Smooth muscle cell (in vitro differentiated cells): ENCODE results near the gene KPRP. TPM values are rescaled to one million over a fixed set of nuclear protein-coding genes. Genes with fewer than 3 reads are reported as not detected.

Experiments
- DNase-seq: peaks from one replicate; lab custom pipeline; 2025; ENCODE audit not compliant: unreplicated experiment; lab: John Stamatoyannopoulos, UW
- H2AFZ ChIP-seq: fragments of 200-600 bp; sonication (generic); 2 replicates; pipeline ENCODE4 v1.6.0; 2016; ENCODE audit warnings: antibody characterized with exemption, low read depth, mild to moderate bottlenecking
- H3F3A ChIP-seq: fragments of 200-600 bp; sonication (generic); 2 replicates; pipeline ENCODE4 v1.6.0; 2017; ENCODE audit warnings: antibody characterized with exemption, low read depth
- H3K27ac ChIP-seq: fragments of 200-600 bp; sonication (generic); 2 replicates; pipeline ENCODE4 v1.5.1; 2016; ENCODE audit warnings: low read depth, mild to moderate bottlenecking
- H3K27me3 ChIP-seq: fragments of 200-600 bp; sonication (generic); 2 replicates; pipeline ENCODE4 v1.6.1; 2016; ENCODE audit warnings: low read depth, mild to moderate bottlenecking
- H3K36me3 ChIP-seq: fragments of 200-600 bp; sonication (generic); 2 replicates; pipeline ENCODE4 v1.5.1; 2016; ENCODE audit warnings: low read depth
- H3K4me1 ChIP-seq: fragments of 200-600 bp; sonication (generic); 2 replicates; pipeline ENCODE4 v1.5.1; 2016; ENCODE audit warnings: low read depth
- H3K4me2 ChIP-seq: fragments of 200-600 bp; sonication (generic); 2 replicates; pipeline ENCODE4 v1.6.0; 2016; ENCODE audit warnings: mild to moderate bottlenecking
- H3K4me3 ChIP-seq: fragments of 200-600 bp; sonication (generic); 2 replicates; pipeline ENCODE4 v1.5.1; 2016; ENCODE audit warnings: mild to moderate bottlenecking
- H3K79me2 ChIP-seq: fragments of 200-600 bp; sonication (generic); 2 replicates; pipeline ENCODE4 v1.6.0; 2016; ENCODE audit warnings: low read depth, mild to moderate bottlenecking
- H3K9ac ChIP-seq: fragments of 200-600 bp; sonication (generic); 2 replicates; pipeline ENCODE4 v1.6.0; 2016; ENCODE audit warnings: low read depth
- H3K9me3 ChIP-seq: fragments of 200-600 bp; sonication (generic); replicated peaks from 2 replicates; pipeline ENCODE4 v1.5.1; 2016; ENCODE audit warnings: low read depth
- H4K20me1 ChIP-seq: fragments of 200-600 bp; sonication (generic); 2 replicates; pipeline ENCODE4 v1.6.0; 2016; ENCODE audit warnings: low read depth
- CTCF ChIP-seq: fragments of 200-600 bp; sonication (generic); IDR thresholded peaks from 2 replicates; pipeline ENCODE4 v1.5.1; 2017; ENCODE audit warnings: borderline replicate concordance, mild to moderate bottlenecking, antibody characterized with exemption; ENCODE audit not compliant: insufficient read depth, poor library complexity, severe bottlenecking
- WGBS: methylation state at CpG from one replicate; pipeline ENCODE4 v1.1.7; 2016; ENCODE audit warnings: low lambda C conversion rate; 5-methylcytosine and 5-hydroxymethylcytosine counted together
- polyA plus RNA-seq: library from polyadenylated mRNA; unstranded; fragments of >200 nt; fragmentation: Nextera tagmentation; extraction: Ambion mirVana; gene quantifications from 2 replicates; pipeline ENCODE4 v1.2.1, GENCODE V29; 2016
- total RNA-seq: library from RNA; depleted of rRNA; stranded (reverse); fragments of >200 nt; gene quantifications from 2 replicates; pipeline ENCODE4 v1.2.3, GENCODE V29; 2014

KPRP gene
- total and polyA plus RNA-seq, 2 experiments from 2014 or later, result not detected

- H3K79me2 ChIP-seq, result no peaks in the 10 kb centered on the region
- H3K36me3 ChIP-seq, result no peaks in the 10 kb centered on the region
- H4K20me1 ChIP-seq, result no peaks in the 10 kb centered on the region
- no peak overlapping the region for H2AFZ ChIP-seq
- H3K4me1 ChIP-seq, result no peaks in the 10 kb centered on the region
- no peaks in the 10 kb centered on the region for H3K27me3 ChIP-seq
- WGBS, result 51% methylated on average over 2 of the region's 2 CpGs
- no peak overlapping the region for H3K4me3 ChIP-seq
- TF ChIP-seq CTCF, result no peak
- H3K27ac ChIP-seq, result no peak overlapping the region
- no peak overlapping the region for H3K9ac ChIP-seq
- H3K4me2 ChIP-seq, result no peak overlapping the region
- peaks cover 3% of the 10 kb centered on the region for H3K9me3 ChIP-seq
- DNase-seq, result no peak
- no peaks in the 10 kb centered on the region for H3F3A ChIP-seq
These were observed 25.3 kb downstream of the KPRP start for GRCh38 chr1:152783095-152783494.

GRCh38 chr1:152786077-152786476 lies 28.3 kb downstream of the KPRP start, which contains the start of gene LCE1E:
Gene LCE1E, plus strand, starts transcription at chr1:152786257. Its CDS starts 1,043 bp downstream, at chr1:152787300.
- H3K4me3 ChIP-seq, result no peak within 1 kb of the TSS
- TF ChIP-seq CTCF, result no peak
- no peak for DNase-seq
- H3K36me3 ChIP-seq, result no peaks in the 10 kb centered on the region
- H3K79me2 ChIP-seq, result no peaks in the 10 kb centered on the region
- H3K27ac ChIP-seq, result no peak within 1 kb of the TSS
- no peaks in the 10 kb centered on the region for H3F3A ChIP-seq
- H4K20me1 ChIP-seq, result no peaks in the 10 kb centered on the region
- H3K4me1 ChIP-seq, result no peaks in the 10 kb centered on the region
- WGBS, result 44% methylated on average over 2 of the region's 2 CpGs
- H3K27me3 ChIP-seq, result no peaks in the 10 kb centered on the region
- peaks cover 10% of the 10 kb centered on the region for H3K9me3 ChIP-seq
- H3K4me2 ChIP-seq, result no peak within 1 kb of the TSS
- no peak within 1 kb of the TSS for H3K9ac ChIP-seq
- H2AFZ ChIP-seq, result no peak within 1 kb of the TSS

- TF ChIP-seq CTCF, result no peak
- no peaks in the 10 kb centered on the region for H3K27me3 ChIP-seq
- no peaks in the 10 kb centered on the region for H3K79me2 ChIP-seq
- no peak overlapping the region for H3K4me2 ChIP-seq
- no peaks in the 10 kb centered on the region for H4K20me1 ChIP-seq
- H3K9me3 ChIP-seq, result peaks cover 3% of the 10 kb centered on the region
- H3K4me1 ChIP-seq, result no peaks in the 10 kb centered on the region
- 57% methylated on average over 4 of the region's 4 CpGs for WGBS
- no peaks in the 10 kb centered on the region for H3F3A ChIP-seq
- no peaks in the 10 kb centered on the region for H3K36me3 ChIP-seq
- no peak overlapping the region for H3K9ac ChIP-seq
- DNase-seq, result no peak
- no peak overlapping the region for H3K27ac ChIP-seq
- H3K4me3 ChIP-seq, result no peak overlapping the region
- H2AFZ ChIP-seq, result no peak overlapping the region
These were observed 37.9 kb downstream of the KPRP start for GRCh38 chr1:152795686-152796085.

- no peak within 1 kb of the TSS for H2AFZ ChIP-seq
- no peak within 1 kb of the TSS for H3K9ac ChIP-seq
- H3K4me2 ChIP-seq, result no peak within 1 kb of the TSS
- no peaks in the 10 kb centered on the region for H4K20me1 ChIP-seq
- H3K79me2 ChIP-seq, result no peaks in the 10 kb centered on the region
- no peaks in the 10 kb centered on the region for H3K4me1 ChIP-seq
- H3K27me3 ChIP-seq, result no peaks in the 10 kb centered on the region
- H3K36me3 ChIP-seq, result no peaks in the 10 kb centered on the region
- H3F3A ChIP-seq, result no peaks in the 10 kb centered on the region
- no peak within 1 kb of the TSS for H3K27ac ChIP-seq
- 23% methylated on average over 3 of the region's 3 CpGs for WGBS
- H3K4me3 ChIP-seq, result no peak within 1 kb of the TSS
- DNase-seq, result no peak
- no peak for TF ChIP-seq CTCF
- H3K9me3 ChIP-seq, result peaks cover 3% of the 10 kb centered on the region
These were observed 38.6 kb downstream of the KPRP start, which contains the start of gene LCE1D for GRCh38 chr1:152796421-152796820. Gene LCE1D, plus strand, starts transcription at chr1:152796721. Its CDS starts 1,074 bp downstream, at chr1:152797795.
